GM23338 (cell line): Measurements from ENCODE around the gene KIAA1549.
A peak's percentile ranks its signal among the peaks of the same experiment; 100 is the strongest.
"Not testable (repeated sequence)": the region's sequence is repeated elsewhere in the genome, so short reads cannot be mapped to it uniquely, and the experiment has no call there.

Experiments used
- CTCF ChIP-seq, 2 experiments: fragments of 200-600 bp in 1 of 2; sonication (generic) in 1 of 2; conservative IDR thresholded peaks; 2 replicates each; pipeline versions ENCODE4 v1.5.1 to v1.6.1; 2016 to 2017; ENCODE audit warnings: antibody characterized with exemption in 2 of 2, low read depth in 2 of 2, mild to moderate bottlenecking in 2 of 2, moderate library complexity in 1 of 2
- POLR2AphosphoS5 ChIP-seq: IDR thresholded peaks from 2 replicates; pipeline ENCODE4 v1.6.1; 2016; ENCODE audit warnings: antibody characterized with exemption, low read depth

GRCh38 chr7:138797046-138797445 is 184.1 kb downstream of the KIAA1549 start:
- not testable (repeated sequence) for TF ChIP-seq POLR2AphosphoS5
- TF ChIP-seq CTCF (conservative IDR thresholded peaks at IDR 0.05; ENCODE audit: low read depth in 2 of 2), result peak; percentile 37 to 40; a peak in 2 of 4 replicates
